GM19043 (cell line): ENCODE measurements around the gene SYNE1.

ENCODE experiments used
- ATAC-seq: cut with Tn5 transposase; IDR thresholded peaks from one replicate; pipeline ENCODE4 v1.9.1; 2021; ENCODE audit warnings: low read depth; ENCODE audit not compliant: unreplicated experiment

The SYNE1 gene

GRCh38 chr6:152259234-152259633 lies 377.9 kb downstream of the SYNE1 start:
- no peak for ATAC-seq

DNA sequence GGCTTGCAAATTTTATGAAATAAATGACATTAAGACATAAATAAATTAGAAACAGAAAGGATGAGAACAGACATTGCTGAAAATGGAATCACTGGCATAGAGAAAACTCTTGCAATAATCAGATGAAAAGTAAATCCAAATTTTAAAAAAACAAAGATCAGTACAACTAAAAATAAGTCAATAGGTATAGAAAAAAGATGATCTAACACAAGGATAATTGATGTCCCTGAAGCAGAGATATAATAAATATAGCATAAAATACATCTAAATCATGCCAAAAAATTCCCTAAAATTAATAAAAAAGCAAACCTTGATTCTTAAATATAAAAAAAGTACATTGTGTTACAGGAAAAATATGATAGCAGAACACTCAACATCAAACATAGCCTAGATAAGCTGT lies 379.6 kb downstream of the SYNE1 start:
- ATAC-seq, result no peak

DNA sequence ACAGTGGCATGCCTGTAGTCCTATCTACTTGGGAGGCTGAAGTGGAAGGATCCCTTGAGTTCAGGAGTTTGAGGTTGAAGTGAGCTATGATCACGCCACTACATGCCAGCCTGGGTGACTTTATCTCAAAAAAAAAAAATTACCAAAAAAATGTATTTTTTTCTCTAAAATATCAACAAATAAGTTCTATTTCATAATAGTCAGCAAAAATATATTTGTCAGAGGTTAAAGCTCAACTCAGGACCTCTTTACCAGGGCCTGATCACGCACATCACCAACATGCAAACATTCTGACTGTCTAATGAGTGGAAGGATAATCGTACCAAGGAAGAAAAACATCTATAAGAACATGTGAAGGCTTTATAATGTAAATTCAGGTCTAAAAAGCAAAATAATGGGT lies 387.0 kb downstream of the SYNE1 start:
- ATAC-seq, result no peak

DNA sequence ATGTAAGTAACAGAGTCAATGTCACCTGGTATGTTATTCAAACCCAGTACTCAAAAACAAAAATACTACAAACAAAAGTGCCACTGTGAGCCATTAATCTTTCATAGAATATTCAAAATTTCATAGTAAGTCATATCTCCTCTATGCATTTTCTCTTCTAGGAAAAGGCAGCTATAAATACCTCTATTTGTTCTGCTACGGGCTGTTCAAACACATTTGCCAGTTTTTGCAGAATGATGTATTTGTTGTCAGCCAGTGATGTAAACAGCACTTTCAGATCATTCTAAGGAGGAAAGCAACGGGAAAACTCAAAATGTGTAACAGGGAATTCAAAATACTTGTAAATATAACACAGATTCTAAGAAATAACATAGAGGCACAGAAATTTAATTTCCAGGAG lies 388.2 kb downstream of the SYNE1 start:
- ATAC-seq, result no peak

GRCh38 chr6:152246554-152247337 lies 390.4 kb downstream of the SYNE1 start:
- no peak for ATAC-seq

- ATAC-seq, result no peak
Observed at GRCh38 chr6:152244998-152245630, 392.0 kb downstream of the SYNE1 start.

GRCh38 chr6:152241013-152241766 lies 396.0 kb downstream of the SYNE1 start:
- no peak for ATAC-seq

DNA sequence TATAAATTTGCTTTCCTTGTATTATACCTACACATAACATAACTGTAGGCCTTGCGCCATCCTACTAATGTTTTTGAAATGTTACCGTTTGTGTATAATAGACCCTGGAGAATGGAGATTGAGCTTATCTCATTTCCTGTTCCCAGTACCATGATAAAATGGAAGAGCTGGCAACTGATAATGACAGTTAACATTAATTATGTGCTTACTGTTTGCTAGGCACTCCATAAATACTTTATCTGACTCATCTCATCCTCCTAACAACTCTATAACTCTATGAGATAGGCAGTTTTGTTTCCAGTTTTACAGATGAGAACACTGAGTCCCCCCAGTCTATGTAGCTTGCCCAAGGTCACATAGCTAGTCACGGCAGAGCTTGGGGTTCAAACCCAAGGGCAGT lies 396.7 kb downstream of the SYNE1 start:
- ATAC-seq, result no peak

DNA sequence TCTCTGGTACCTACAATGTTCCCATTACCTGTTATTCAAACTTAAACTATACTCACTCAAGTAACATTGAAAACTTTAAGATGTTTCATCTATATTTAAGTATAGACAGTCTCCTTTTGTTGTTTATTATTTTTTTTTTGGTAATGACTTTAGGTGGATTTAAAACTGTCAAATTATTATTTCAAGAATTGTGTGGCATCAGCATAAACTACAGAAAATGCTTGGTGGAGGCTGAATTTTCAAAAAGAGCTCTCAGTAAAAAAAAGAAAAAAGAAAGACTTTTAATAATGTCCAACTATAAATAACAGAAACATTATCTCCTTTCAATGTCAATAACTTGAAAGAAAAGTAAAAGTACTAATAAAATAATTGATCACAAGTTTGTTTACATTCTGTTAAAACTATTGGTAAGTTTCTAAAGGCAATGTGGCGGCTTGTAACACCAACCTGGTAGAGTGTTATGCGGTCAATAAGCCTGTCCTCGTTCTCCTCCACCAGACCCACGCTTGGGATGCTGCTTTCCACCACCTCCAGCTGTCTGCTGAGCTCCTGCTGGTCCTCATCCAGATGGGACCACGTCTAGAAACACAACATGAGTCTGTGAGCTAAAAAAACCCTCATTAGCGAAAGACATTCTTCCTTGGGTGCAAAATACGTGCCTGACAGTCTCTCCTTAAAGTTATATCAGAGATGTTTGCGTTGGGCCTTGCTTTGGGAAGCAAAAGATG lies 400.6 kb downstream of the SYNE1 start:
- no peak for ATAC-seq

- ATAC-seq, result no peak
Observed at GRCh38 chr6:152233547-152234320, 403.4 kb downstream of the SYNE1 start.

- no peak for ATAC-seq
Observed at GRCh38 chr6:152232501-152233151, 404.5 kb downstream of the SYNE1 start.

DNA sequence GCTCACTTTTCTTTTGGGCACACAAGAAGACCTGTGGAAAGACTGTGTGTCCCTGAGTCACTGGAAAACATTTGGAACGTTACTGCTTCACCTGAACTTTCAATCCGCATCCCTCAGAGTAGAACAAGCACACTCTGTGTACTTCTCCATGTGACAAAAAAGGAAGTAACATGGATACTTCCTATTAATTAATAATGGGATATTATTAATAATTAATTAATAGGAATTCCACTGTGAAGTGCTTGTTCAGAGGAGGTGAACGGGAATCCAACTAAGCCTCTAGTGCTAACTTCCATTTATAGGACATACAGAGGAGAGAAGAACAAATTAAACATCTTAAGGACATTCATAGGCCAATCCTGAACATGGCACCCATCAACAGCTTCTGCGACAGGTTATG lies 407.8 kb downstream of the SYNE1 start:
- no peak for ATAC-seq

DNA sequence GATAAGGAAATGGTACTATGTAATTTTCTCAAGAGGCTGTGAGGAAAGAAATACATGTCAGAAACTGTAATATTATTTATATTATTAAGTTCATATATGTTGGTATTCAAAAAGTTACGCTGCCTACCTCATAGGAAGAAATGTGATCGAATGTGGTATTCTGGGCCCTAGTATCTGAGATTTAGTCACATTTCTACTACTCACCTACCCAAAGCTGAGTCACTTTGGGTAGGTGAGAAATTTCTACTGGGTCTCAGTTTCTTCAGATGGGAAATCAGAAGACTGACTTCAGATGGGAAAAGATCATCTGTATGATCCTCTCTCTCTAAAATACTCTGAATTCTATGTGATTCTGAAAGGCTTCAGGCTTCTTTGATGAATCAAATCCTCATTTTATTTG lies 411.0 kb downstream of the SYNE1 start:
- ATAC-seq, result no peak

DNA sequence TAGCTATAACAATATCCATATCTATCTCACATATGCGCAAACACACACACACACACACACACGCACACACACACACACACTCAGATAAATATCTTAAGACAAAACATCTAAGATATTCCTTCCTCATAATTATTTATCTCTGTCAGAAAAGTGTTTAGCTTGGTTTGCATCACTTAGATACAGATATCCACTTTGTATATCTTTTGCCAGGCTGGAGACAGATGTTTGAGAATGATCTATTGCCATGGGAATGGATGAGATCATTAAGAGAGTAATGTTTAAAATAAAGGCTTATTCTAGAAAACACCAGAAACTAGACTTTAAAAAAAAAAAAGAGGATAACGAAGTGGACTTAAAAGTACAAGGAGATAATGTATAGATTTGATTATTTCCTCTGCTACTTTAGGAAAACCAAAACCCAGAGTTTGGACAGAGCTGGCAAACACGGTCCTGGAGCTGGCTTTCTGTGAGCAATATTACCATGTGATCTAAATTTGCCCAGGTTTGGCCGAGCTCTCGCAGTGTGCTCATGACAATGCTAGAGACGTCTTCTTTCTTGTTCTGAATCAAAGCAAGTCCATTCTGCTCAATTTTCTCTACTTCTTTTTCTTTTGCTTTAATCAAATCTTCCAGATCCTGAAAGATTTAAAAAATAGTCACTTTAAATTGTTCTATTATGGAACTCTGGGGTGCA lies 411.8 kb downstream of the SYNE1 start:
- ATAC-seq, result no peak

DNA sequence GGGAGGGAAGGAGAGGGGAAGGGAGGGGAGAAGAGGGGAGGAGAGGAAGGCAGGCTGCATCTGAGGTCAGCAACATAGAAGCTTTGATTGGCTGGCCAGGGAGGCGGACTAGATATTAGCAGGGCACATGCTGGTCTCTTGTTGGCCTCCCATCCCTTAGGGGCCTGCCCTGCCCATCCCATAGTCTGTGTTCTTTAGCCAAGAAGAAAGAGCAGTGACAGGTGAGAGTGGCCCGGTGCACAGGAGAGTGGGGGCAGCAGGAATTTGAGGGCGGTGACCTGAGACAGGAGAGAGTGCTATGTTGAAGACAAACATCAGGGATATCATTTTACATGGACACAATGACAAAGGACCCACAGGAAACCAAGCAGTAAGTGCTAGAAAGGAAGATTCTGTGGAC lies 413.5 kb downstream of the SYNE1 start:
- ATAC-seq, result no peak

GRCh38 chr6:152221806-152222628 lies 415.1 kb downstream of the SYNE1 start:
- no peak for ATAC-seq

GRCh38 chr6:152220786-152221185 lies 416.4 kb downstream of the SYNE1 start:
- ATAC-seq, result no peak

DNA sequence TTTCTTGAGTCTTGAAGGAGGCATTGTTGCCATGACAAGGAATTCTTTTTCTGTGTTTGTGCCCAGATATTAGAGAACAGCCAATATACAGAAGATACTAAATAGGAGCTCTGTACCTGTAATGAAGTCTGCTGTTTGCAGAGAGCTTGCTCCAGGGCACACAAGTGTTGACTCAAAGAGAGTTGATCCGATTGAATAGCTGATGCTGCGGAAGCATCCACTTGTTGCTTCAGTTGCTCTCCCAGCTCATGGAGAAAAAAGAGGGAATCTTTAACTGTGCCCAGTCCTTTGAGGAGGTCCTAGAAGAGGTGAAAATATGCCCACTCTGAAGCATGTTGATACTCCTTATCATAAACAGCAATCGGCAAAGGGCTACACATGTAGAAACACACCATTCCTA lies 418.3 kb downstream of the SYNE1 start:
- no peak for ATAC-seq
